ENCODE data around the gene SH2B2.
"Not testable (repeated sequence)": the region's sequence is repeated elsewhere in the genome, so short reads cannot be mapped to it uniquely, and the experiment has no call there.

SH2B2 gene

DNA sequence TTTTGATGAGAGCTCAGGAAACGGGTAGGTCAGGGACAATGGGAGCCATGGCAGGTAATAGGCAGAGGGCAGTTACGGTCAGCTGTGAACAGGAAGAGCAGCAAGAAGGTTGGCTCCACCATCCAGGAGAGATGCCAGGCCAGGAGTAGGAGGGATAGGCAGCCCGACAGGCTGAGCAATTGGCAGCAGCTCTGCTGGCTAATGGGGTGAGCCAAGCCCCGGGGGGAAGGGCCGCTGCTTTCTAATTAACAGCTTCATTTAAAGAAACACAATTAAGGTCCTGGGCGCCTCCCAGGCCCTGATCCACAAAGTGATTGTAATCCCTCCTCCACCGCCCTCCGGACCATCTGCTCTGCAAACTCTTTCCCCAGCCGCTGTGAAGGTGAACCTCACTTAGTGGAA lies 23.7 kb downstream of the SH2B2 start:
- Histone ChIP-seq H3K4me1 (ENCODE audit: control insufficient read depth, insufficient read depth, low read length) (no peaks in the 10 kb centered on the region), H3K27me3 (ENCODE audit: control insufficient read depth, insufficient read depth, low read length) (no peaks in the 10 kb centered on the region), H3K9ac (ENCODE audit: low read length) (no peak overlapping the region), H3K36me3 (ENCODE audit: control insufficient read depth, insufficient read depth, low read length) (no peaks in the 10 kb centered on the region), H3K4me3 (ENCODE audit: low read length) (no peak overlapping the region), H3K27ac (ENCODE audit: low read depth, low read length) (no peak overlapping the region)

DNA sequence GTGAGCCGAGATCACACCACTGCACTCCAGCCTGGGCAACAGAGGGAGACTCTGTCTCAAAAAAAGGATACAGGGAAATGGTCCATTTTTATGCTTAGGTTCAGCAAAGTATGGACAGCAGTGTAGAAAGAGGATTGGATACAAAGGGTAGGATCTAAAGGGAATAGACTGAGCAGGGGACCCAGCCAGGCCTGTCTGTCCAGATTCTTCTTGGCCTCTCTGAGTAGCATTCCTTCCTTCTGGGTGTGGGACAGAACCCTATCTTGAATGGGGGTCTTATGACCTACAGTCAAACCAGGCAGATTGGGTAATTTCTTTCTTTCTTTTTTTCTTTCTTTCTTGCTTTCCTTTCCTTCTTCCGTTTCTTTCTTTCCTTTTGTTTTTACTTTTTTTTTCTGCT lies 25.6 kb downstream of the SH2B2 start:
- no peaks in the 10 kb centered on the region for H3K27me3 ChIP-seq (ENCODE audit: control insufficient read depth, insufficient read depth, low read length)
- H3K27ac ChIP-seq (ENCODE audit: low read depth, low read length) = no peak overlapping the region
- H3K36me3 ChIP-seq (ENCODE audit: control insufficient read depth, insufficient read depth, low read length) = no peaks in the 10 kb centered on the region
- H3K9ac ChIP-seq (ENCODE audit: low read length) = no peak overlapping the region
- no peak overlapping the region for H3K4me3 ChIP-seq (ENCODE audit: low read length)
- no peaks in the 10 kb centered on the region for H3K4me1 ChIP-seq (ENCODE audit: control insufficient read depth, insufficient read depth, low read length)

DNA sequence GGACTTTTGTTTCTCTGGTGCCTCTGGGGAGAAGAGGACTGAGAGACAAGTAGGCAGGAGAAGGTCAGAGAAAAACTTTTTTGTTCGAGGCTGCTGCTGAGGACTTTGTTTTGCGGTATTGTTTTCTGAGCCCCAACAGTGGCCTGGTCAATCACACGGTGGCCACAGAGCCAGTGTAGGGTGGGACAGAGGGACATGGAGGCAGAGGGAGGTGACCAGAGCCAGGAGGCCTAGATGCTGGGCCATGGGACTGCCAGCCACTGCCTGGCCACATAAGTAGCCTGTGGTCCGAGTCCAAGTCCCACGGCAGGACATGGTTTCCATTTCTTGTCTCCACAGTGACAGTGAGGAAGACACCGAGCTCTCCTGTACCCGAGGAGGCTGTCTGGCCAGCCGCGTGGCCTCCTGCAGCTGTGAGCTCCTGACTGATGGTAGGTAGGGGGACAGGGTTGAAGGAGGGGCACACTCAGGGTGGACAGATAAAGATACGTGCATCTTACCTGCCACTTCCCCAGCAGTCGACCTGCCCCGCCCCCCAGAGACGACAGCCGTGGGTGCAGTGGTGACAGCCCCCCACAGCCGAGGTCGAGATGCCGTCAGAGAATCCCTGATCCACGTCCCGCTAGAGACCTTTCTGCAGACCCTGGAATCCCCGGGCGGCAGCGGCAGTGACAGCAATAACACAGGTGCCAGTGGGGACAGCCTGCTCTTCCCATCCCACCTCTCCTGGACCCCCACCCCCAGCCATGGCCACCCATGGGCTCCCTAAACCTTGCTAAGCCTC lies 27.5 kb downstream of the SH2B2 start:
- no peak overlapping the region for H3K27ac ChIP-seq (ENCODE audit: low read depth, low read length)
- no peaks in the 10 kb centered on the region for H3K36me3 ChIP-seq (ENCODE audit: control insufficient read depth, insufficient read depth, low read length)
- H3K27me3 ChIP-seq (ENCODE audit: control insufficient read depth, insufficient read depth, low read length) = no peaks in the 10 kb centered on the region
- no peaks in the 10 kb centered on the region for H3K4me1 ChIP-seq (ENCODE audit: control insufficient read depth, insufficient read depth, low read length)
- H3K9ac ChIP-seq (ENCODE audit: low read length) = no peak overlapping the region
- H3K4me3 ChIP-seq (ENCODE audit: low read length) = no peak overlapping the region

DNA sequence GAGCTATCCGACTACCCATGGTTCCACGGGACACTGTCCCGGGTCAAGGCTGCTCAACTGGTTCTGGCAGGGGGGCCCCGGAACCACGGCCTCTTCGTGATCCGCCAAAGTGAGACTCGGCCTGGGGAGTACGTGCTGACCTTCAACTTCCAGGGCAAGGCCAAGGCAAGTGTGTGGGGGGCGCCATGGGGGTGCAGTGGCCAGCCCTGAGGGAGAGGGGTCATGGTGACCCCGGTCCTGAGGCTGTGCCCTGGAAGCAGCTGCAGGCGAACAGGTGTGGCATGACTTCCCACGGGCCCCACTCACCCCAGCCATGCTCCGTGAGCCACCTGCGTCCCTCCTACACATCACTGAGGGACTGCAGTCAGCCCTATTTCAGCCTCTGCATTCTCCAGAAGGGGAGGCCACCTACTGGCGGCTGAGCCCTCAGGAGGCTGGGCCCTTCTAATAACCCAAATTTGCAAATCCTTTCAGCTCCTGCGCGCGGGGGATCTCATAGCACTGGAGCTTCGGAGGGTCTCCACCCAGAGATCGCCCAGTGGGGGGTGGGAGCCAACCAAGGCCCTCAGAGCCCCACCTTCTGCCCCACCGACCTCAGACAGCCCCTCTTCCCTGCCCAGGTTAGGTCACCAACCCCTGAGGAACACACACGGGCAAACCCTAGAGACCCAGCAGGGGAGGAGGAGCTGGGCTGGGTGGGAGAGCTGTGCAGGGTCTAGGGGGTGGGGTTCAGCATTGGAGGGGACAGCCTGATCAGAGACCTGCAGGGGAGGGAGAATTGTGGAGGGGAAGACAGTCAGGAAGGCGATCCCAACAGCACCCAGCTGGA lies 30.8 kb downstream of the SH2B2 start:
- no peaks in the 10 kb centered on the region for H3K36me3 ChIP-seq (ENCODE audit: control insufficient read depth, insufficient read depth, low read length)
- no peaks in the 10 kb centered on the region for H3K4me1 ChIP-seq (ENCODE audit: control insufficient read depth, insufficient read depth, low read length)
- H3K4me3 ChIP-seq (ENCODE audit: low read length) = no peak overlapping the region
- no peak overlapping the region for H3K27ac ChIP-seq (ENCODE audit: low read depth, low read length)
- H3K9ac ChIP-seq (ENCODE audit: low read length) = no peak overlapping the region
- no peaks in the 10 kb centered on the region for H3K27me3 ChIP-seq (ENCODE audit: control insufficient read depth, insufficient read depth, low read length)

DNA sequence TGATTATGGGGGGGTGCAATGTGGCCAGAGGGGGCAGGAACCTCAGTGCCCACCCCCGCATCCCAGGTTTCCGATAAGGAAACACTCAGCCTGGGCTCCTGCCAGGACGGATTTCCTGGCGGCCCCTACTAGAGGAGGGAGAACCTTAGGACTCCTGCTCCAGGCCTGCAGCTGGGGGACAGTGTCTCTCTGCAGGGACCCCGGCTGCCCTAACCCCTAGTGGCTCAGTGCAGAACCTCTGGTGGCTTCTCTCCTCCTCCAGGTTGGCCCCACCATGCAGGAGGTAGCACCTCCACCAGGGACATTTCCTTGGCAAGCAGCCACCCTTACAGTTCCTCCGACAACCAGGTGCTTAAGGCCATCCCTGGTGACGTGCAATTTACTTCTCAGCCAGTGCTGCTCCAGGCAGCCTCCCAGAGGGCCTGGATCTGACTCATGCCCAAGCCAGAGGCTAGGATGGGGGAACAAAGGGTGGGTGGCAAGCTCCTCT lies 31.9 kb downstream of the SH2B2 start:
- H3K27me3 ChIP-seq (ENCODE audit: control insufficient read depth, insufficient read depth, low read length) = no peaks in the 10 kb centered on the region
- no peaks in the 10 kb centered on the region for H3K36me3 ChIP-seq (ENCODE audit: control insufficient read depth, insufficient read depth, low read length)
- H3K27ac ChIP-seq (ENCODE audit: low read depth, low read length) = no peak overlapping the region
- no peak overlapping the region for H3K4me3 ChIP-seq (ENCODE audit: low read length)
- no peaks in the 10 kb centered on the region for H3K4me1 ChIP-seq (ENCODE audit: control insufficient read depth, insufficient read depth, low read length)
- no peak overlapping the region for H3K9ac ChIP-seq (ENCODE audit: low read length)

DNA sequence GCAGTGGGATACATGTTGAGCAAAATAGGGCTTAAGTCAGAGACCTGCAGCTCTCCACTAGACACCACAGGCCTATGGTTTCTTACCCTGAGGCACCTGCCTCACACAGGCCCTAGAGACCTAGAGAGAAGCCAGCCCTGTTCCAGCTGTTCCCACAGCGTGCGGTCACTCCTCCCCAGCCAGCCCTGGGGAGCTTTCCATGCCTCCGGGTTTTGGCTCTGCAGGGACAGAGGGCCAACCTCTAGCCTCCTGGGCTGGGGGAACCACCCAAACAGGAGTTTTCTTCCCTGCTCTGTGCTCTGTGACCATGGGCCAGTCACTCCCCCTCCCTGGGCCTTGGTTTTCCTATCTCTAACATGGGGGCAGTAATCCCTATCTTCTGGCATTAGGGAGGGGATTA lies 33.0 kb downstream of the SH2B2 start:
- H3K27ac ChIP-seq (ENCODE audit: low read depth, low read length) = no peak overlapping the region
- no peaks in the 10 kb centered on the region for H3K36me3 ChIP-seq (ENCODE audit: control insufficient read depth, insufficient read depth, low read length)
- H3K27me3 ChIP-seq (ENCODE audit: control insufficient read depth, insufficient read depth, low read length) = peaks cover 2% of the 10 kb centered on the region
- no peak overlapping the region for H3K4me3 ChIP-seq (ENCODE audit: low read length)
- H3K4me1 ChIP-seq (ENCODE audit: control insufficient read depth, insufficient read depth, low read length) = no peaks in the 10 kb centered on the region
- no peak overlapping the region for H3K9ac ChIP-seq (ENCODE audit: low read length)

DNA sequence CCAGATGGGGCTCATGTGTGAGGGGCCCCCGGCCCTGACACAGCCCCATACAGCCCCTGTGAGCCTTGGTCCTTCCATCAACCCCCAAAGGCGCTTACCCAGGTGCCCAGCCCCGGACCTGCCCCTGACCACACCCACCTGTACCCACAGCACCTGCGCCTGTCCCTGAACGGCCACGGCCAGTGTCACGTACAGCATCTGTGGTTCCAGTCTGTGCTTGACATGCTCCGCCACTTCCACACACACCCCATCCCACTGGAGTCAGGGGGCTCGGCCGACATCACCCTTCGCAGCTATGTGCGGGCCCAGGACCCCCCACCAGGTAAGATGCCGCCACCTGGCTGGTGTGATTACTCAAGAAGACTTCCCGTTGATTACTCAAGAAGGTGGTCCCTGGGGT lies 33.5 kb downstream of the SH2B2 start:
- Histone ChIP-seq H3K27me3 (ENCODE audit: control insufficient read depth, insufficient read depth, low read length) (peaks cover 2% of the 10 kb centered on the region), H3K4me3 (ENCODE audit: low read length) (no peak overlapping the region), H3K27ac (ENCODE audit: low read depth, low read length) (no peak overlapping the region), H3K4me1 (ENCODE audit: control insufficient read depth, insufficient read depth, low read length) (no peaks in the 10 kb centered on the region), H3K36me3 (ENCODE audit: control insufficient read depth, insufficient read depth, low read length) (no peaks in the 10 kb centered on the region), H3K9ac (ENCODE audit: low read length) (no peak overlapping the region)

DNA sequence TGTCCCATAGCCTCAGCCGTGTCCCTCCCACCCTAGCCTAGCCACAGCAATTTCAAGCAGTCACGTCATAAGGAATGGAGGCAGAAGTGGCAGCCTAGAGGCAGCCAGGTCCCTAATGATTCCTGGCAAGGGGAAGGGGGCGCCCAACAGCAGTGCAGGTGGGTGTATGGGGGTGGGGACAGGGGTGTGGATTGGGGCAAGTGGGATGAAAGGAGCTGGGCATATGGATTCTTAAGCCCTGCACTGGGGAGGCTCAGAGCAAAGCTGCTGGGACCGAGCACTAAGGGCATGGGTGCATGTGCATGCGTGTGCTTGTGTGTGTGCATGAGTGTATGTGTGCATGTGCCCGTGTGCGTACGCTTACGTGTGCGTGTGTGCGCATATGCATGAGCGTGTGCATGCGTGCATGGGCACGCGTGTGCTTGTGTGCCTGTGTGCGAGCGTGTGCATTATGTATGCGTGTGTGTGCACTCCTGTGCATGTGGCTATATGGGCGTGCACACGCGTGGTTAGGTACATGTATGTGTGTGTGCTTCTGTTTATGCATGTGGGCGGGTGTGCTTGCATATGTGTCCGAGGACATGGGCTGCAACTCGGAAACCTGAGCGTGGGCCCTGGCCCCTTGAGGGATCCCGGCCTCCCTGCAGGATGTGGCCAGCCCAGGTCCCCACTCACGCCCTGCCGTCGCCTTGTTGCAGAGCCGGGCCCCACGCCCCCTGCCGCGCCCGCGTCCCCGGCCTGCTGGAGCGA lies 34.1 kb downstream of the SH2B2 start:
- peaks cover 2% of the 10 kb centered on the region for H3K27me3 ChIP-seq (ENCODE audit: control insufficient read depth, insufficient read depth, low read length)
- no peak overlapping the region for H3K27ac ChIP-seq (ENCODE audit: low read depth, low read length)
- H3K4me3 ChIP-seq (ENCODE audit: low read length) = no peak overlapping the region
- no peak overlapping the region for H3K9ac ChIP-seq (ENCODE audit: low read length)
- no peaks in the 10 kb centered on the region for H3K36me3 ChIP-seq (ENCODE audit: control insufficient read depth, insufficient read depth, low read length)
- H3K4me1 ChIP-seq (ENCODE audit: control insufficient read depth, insufficient read depth, low read length) = no peaks in the 10 kb centered on the region

DNA sequence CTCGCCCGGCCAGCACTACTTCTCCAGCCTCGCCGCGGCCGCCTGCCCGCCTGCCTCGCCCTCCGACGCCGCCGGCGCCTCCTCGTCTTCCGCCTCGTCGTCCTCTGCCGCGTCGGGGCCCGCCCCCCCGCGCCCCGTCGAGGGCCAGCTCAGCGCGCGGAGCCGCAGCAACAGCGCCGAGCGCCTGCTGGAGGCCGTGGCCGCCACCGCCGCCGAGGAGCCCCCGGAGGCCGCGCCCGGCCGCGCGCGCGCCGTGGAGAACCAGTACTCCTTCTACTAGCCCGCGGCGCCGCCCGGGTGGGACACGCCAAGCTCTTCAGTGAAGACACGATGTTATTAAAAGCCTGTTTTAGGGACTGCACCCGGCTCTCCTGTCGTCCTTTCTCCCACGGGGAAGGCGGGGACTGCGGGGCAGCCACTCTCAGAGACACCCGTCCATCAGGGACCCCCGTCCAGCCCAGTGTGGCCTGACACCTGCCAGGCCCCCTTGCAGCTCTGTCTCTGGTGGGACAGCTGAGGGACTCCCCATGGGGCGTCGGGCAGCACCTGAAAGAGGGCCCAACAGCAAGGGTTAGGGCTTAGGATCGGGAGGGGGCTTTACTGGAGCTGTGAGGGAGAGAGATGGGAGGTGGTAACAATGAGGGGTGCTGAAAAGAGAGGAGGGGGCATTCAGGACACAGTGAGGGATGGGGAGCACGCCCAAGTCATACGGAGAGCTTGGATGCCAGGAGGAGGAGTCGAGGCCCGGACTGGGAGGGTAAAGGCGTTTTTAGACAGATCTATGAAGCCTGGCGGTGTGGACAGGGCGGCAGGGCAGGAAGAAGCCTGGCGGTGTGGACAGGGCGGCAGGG lies 34.9 kb downstream of the SH2B2 start:
- no peaks in the 10 kb centered on the region for H3K4me1 ChIP-seq (ENCODE audit: control insufficient read depth, insufficient read depth, low read length)
- H3K9ac ChIP-seq (ENCODE audit: low read length) = no peak overlapping the region
- H3K27ac ChIP-seq (ENCODE audit: low read depth, low read length) = no peak overlapping the region
- no peaks in the 10 kb centered on the region for H3K36me3 ChIP-seq (ENCODE audit: control insufficient read depth, insufficient read depth, low read length)
- H3K27me3 ChIP-seq (ENCODE audit: control insufficient read depth, insufficient read depth, low read length) = peaks cover 2% of the 10 kb centered on the region
- no peak overlapping the region for H3K4me3 ChIP-seq (ENCODE audit: low read length)

DNA sequence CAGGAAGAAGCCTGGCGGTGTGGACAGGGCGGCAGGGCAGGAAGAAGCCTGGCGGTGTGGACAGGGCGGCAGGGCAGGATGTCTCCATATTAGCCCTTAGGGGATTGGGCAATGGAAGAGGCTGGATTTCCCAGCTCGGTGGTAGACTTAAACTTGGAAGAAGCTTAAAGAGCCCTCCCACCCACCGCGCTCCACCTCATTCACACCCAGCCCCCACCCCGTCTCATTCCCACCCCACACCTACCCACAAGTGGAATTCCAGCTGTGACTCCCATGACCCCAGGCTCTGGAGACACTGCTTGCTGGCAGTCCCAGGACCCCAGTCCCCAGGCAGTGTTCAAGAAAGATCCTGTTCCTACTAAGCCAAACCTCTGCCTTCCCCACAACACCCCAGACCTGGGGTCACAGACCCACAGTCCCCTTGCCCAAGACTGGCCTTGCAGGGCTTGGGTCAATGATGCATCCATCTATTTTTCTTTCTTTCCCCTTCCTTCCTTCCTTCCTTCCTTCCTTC lies 35.6 kb downstream of the SH2B2 start:
- H3K4me1 ChIP-seq (ENCODE audit: control insufficient read depth, insufficient read depth, low read length) = no peaks in the 10 kb centered on the region
- no peak overlapping the region for H3K9ac ChIP-seq (ENCODE audit: low read length)
- no peak overlapping the region for H3K4me3 ChIP-seq (ENCODE audit: low read length)
- H3K27me3 ChIP-seq (ENCODE audit: control insufficient read depth, insufficient read depth, low read length) = peaks cover 2% of the 10 kb centered on the region
- H3K27ac ChIP-seq (ENCODE audit: low read depth, low read length) = no peak overlapping the region
- no peaks in the 10 kb centered on the region for H3K36me3 ChIP-seq (ENCODE audit: control insufficient read depth, insufficient read depth, low read length)

DNA sequence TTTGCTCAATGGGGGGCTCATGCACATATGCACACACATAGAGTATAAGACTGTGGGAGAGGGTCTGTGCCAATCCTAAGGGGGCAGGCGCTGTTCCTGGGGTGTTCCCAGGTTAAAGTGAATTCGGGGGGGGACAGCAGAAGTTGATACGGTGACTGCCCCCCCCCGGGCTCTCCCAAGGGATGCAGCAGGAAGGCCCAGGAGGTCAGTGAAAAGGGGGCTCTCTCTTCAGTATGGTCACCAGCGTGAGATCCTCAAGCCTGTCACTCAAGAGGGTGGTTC lies 37.2 kb downstream of the SH2B2 start:
- Histone ChIP-seq H3K27me3 (ENCODE audit: control insufficient read depth, insufficient read depth, low read length) (peaks cover 2% of the 10 kb centered on the region), H3K9ac (ENCODE audit: low read length) (no peak overlapping the region), H3K27ac (ENCODE audit: low read depth, low read length) (no peak overlapping the region), H3K4me1 (ENCODE audit: control insufficient read depth, insufficient read depth, low read length) (no peaks in the 10 kb centered on the region), H3K4me3 (ENCODE audit: low read length) (no peak overlapping the region), H3K36me3 (ENCODE audit: control insufficient read depth, insufficient read depth, low read length) (no peaks in the 10 kb centered on the region)

DNA sequence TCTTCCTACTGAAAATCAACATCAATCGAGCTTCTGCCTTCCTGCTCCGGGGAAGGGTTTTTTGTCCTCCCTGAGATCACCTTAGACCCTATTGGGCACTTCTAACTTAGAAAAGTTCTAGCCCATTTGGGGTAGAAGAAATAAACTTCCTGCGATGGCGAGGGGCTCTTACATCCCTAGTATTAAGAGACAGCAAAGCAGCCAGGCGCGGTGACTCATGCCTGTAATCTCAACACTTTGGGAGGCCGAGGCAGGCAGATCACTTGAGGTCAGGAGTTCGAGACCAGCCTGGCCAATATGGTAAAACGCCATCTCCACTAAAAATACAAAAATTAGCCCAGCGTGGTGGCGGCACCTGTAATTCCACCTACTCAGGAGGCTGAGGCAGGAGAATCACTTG lies 38.4 kb downstream of the SH2B2 start:
- not testable (repeated sequence) for H3K36me3 ChIP-seq (ENCODE audit: control insufficient read depth, insufficient read depth, low read length); H3K27ac ChIP-seq (ENCODE audit: low read depth, low read length); H3K4me3 ChIP-seq (ENCODE audit: low read length); H3K4me1 ChIP-seq (ENCODE audit: control insufficient read depth, insufficient read depth, low read length); H3K27me3 ChIP-seq (ENCODE audit: control insufficient read depth, insufficient read depth, low read length); H3K9ac ChIP-seq (ENCODE audit: low read length)
